GM12865 (cell line): ENCODE measurements around the gene QPCT.

Experiments
- DNase-seq: peaks from one replicate; pipeline ENCODE4 v3.0.0; 2010; ENCODE audit warnings: low read depth
- H3K4me3 ChIP-seq: 2 replicates; pipeline ENCODE4 v1.5.1; 2011; ENCODE audit warnings: mild to moderate bottlenecking, low read depth, low read length, control low read depth
- CTCF ChIP-seq: IDR thresholded peaks from 2 replicates; pipeline ENCODE4 v1.5.1; 2011; ENCODE audit warnings: low read length, control low read depth, low read depth, inconsistent platforms; ENCODE audit not compliant: insufficient read depth; ENCODE audit errors: missing control alignments

The QPCT gene

GRCh38 chr2:37319754-37320609 lies 24.4 kb upstream of the QPCT start:
- no peak overlapping the region for H3K4me3 ChIP-seq
- DNase-seq, result no peak
- no peak for TF ChIP-seq CTCF

- no peak for TF ChIP-seq CTCF
- DNase-seq, result no peak
- H3K4me3 ChIP-seq, result no peak overlapping the region
These were observed 23.3 kb upstream of the QPCT start for GRCh38 chr2:37321029-37321682.

- no peak for TF ChIP-seq CTCF
- DNase-seq, result peak; percentile 8
- H3K4me3 ChIP-seq, result peak overlapping the region; percentile 70
These were observed 22.1 kb upstream of the QPCT start for GRCh38 chr2:37322368-37322767.

GRCh38 chr2:37323176-37323780 lies 21.2 kb upstream of the QPCT start:
- TF ChIP-seq CTCF, result no peak
- peak overlapping the region; percentile 70 for H3K4me3 ChIP-seq
- no peak for DNase-seq

- H3K4me3 ChIP-seq, result peak overlapping the region; percentile 70
- no peak for TF ChIP-seq CTCF
- peak; percentile 51 for DNase-seq
These were observed 20.5 kb upstream of the QPCT start for GRCh38 chr2:37323781-37324535.

- no peak for TF ChIP-seq CTCF
- peak; percentile 79 for DNase-seq
- H3K4me3 ChIP-seq, result peak overlapping the region; percentile 70
These were observed 20.0 kb upstream of the QPCT start for GRCh38 chr2:37324536-37324785.
